Fibroblast of lung (primary cell): ENCODE measurements around the gene NRIP3.

Experiments used
- EZH2 ChIP-seq: IDR thresholded peaks from 2 replicates; pipeline ENCODE4 v1.5.1; 2012; ENCODE audit warnings: low read length, control low read depth, mild to moderate bottlenecking; ENCODE audit errors: missing control alignments
- TF ChIP-seq, protein P1 (sequence below), 2 donors: IDR thresholded peaks in 1 of 2; conservative IDR thresholded peaks in 1 of 2; 1 replicate in 1 of 2; 2 replicates in 1 of 2; pipeline ENCODE4 v1.5.1; 2011 to 2012; ENCODE audit warnings: low read length in 2 of 2, control low read depth in 1 of 2, inconsistent platforms in 1 of 2, low read depth in 1 of 2, mild to moderate bottlenecking in 1 of 2

DNA sequence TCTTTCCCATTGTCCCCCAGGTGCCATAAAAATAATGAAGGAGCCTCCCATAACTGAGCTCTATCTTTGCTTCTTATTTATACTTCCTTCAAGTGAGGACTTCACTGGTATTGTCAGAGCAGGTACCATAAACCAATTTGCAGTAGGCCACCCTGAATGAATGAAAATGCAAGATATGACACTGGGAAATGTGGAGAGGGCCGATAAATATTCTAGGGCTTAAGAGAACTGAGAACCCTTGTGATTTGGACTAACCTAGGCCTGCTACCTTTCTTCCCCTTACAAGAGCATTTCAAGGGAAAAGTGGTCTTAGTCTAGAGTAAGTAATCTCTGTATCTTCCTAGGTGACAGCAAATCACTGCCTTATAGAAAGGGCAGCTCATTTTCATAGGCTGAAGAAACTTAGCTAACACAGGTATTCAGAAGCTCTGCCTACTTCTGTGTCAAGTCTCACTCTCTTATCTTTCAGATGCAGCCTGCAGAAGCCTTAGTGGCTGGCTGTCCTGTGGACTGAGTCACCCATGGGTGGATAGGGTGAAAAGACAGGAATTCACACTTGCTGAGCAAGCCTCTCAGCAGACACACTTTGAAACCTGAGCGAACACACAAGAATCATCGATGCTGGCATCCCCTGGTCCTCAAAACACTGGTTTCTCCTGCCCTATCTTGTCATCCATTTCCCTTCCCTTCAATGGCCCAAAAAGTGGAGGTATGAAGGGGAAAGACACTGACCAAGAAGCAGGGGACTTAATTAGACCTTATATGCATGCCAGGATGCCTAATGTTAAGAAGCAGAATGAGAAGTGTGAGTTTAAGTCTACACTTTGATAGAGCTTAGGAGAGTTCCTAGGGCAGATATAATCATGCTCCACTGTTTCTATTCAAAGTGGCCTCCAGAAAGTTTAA is 15.2 kb downstream of the NRIP3 start:
- TF ChIP-seq, protein P1, sequence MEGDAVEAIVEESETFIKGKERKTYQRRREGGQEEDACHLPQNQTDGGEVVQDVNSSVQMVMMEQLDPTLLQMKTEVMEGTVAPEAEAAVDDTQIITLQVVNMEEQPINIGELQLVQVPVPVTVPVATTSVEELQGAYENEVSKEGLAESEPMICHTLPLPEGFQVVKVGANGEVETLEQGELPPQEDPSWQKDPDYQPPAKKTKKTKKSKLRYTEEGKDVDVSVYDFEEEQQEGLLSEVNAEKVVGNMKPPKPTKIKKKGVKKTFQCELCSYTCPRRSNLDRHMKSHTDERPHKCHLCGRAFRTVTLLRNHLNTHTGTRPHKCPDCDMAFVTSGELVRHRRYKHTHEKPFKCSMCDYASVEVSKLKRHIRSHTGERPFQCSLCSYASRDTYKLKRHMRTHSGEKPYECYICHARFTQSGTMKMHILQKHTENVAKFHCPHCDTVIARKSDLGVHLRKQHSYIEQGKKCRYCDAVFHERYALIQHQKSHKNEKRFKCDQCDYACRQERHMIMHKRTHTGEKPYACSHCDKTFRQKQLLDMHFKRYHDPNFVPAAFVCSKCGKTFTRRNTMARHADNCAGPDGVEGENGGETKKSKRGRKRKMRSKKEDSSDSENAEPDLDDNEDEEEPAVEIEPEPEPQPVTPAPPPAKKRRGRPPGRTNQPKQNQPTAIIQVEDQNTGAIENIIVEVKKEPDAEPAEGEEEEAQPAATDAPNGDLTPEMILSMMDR (conservative IDR thresholded peaks at IDR 0.05 in 1 of 2, IDR thresholded peaks at IDR 0.05 in 1 of 2; ENCODE audit: low read depth in 1 of 2, low read length in 2 of 2) = no peak
- no peak for TF ChIP-seq EZH2
